CD8-positive, alpha-beta memory T cell (primary cell): ENCODE results near the gene CCDC178. TPM values are rescaled to one million over a fixed set of nuclear protein-coding genes. Genes with fewer than 3 reads are reported as not detected.

Experiments used
- CTCF ChIA-PET: fragments of 350-600 bp; sonication (Branson Sonifier 250); formaldehyde crosslinking; loops from one replicate; lab custom pipeline; 2021; ENCODE audit warnings: antibody characterized with exemption; lab: Charles Lee
- POLR2A ChIA-PET: fragments of 350-600 bp; sonication (Branson Sonifier 250); formaldehyde crosslinking; loops from one replicate; lab custom pipeline; 2021; ENCODE audit warnings: antibody characterized with exemption; lab: Charles Lee
- DNase-seq, 5 donors: peaks; one replicate each; pipeline versions ENCODE4 v3.0.0 to v3.0.0-alpha.2; 2020 to 2022; ENCODE audit warnings: mixed read lengths in 1 of 5
- H3K27ac ChIP-seq: one replicate; pipeline ENCODE4 v1.7.0; 2013; ENCODE audit warnings: low read depth, mild to moderate bottlenecking, low read length, moderate library complexity
- H3K27me3 ChIP-seq: 2 replicates; pipeline ENCODE4 v1.7.0; 2013; ENCODE audit warnings: low read length, mild to moderate bottlenecking; ENCODE audit not compliant: insufficient read depth, poor library complexity, severe bottlenecking
- H3K36me3 ChIP-seq: 2 replicates; pipeline ENCODE4 v1.7.0; 2013; ENCODE audit warnings: mild to moderate bottlenecking, low read length, moderate library complexity; ENCODE audit not compliant: insufficient read depth
- H3K4me1 ChIP-seq: 2 replicates; pipeline ENCODE4 v1.7.0; 2013; ENCODE audit warnings: mild to moderate bottlenecking, low read length, moderate library complexity; ENCODE audit not compliant: insufficient read depth
- H3K4me3 ChIP-seq: 2 replicates; pipeline ENCODE4 v1.7.0; 2013; ENCODE audit warnings: mild to moderate bottlenecking, low read length
- H3K9me3 ChIP-seq: 2 replicates; pipeline ENCODE4 v1.7.0; 2013; ENCODE audit warnings: mild to moderate bottlenecking, low read length
- H3K27ac Mint-ChIP-seq, 8 donors: one replicate each; pipeline ENCODE4 v1.8.0; 2020 to 2021; ENCODE audit warnings: mixed read lengths in 8 of 8, mild to moderate bottlenecking in 6 of 8, inconsistent platforms in 3 of 8, moderate library complexity in 3 of 8
- H3K27me3 Mint-ChIP-seq, 2 donors: one replicate each; pipeline ENCODE4 v1.8.0; 2020 to 2021; ENCODE audit warnings: mixed read lengths in 2 of 2, mild to moderate bottlenecking in 1 of 2, moderate library complexity in 1 of 2
- H3K36me3 Mint-ChIP-seq, 3 donors: one replicate each; pipeline ENCODE4 v1.8.0; 2020 to 2021; ENCODE audit warnings: mixed read lengths in 3 of 3, inconsistent platforms in 1 of 3, mild to moderate bottlenecking in 1 of 3
- H3K4me1 Mint-ChIP-seq, 3 donors: one replicate each; pipeline ENCODE4 v1.8.0; 2020 to 2021; ENCODE audit warnings: mixed read lengths in 3 of 3, inconsistent platforms in 1 of 3, mild to moderate bottlenecking in 1 of 3
- H3K4me3 Mint-ChIP-seq, 7 donors: one replicate each; pipeline ENCODE4 v1.8.0; 2020 to 2021; ENCODE audit warnings: mixed read lengths in 7 of 7, mild to moderate bottlenecking in 6 of 7, moderate library complexity in 4 of 7, inconsistent platforms in 2 of 7
- H3K9me3 Mint-ChIP-seq, 5 donors: one replicate each; pipeline ENCODE4 v1.8.0; 2020 to 2022; ENCODE audit warnings: mixed read lengths in 5 of 5, mild to moderate bottlenecking in 3 of 5, moderate library complexity in 2 of 5, inconsistent platforms in 1 of 5
- polyA plus RNA-seq: library from polyadenylated mRNA; unstranded; fragments of 300-500 nt; fragmentation: Illumina TruSeq; gene quantifications from one replicate; pipeline ENCODE4 v1.2.3, GENCODE V29; 2021
- total RNA-seq, 2 experiments: library from RNA; stranded (reverse); gene quantifications; one replicate each; pipeline ENCODE4 v1.2.3, GENCODE V29; 2021

CCDC178 gene
- total and polyA plus RNA-seq, 3 experiments from 2014 or later: not detected

DNA sequence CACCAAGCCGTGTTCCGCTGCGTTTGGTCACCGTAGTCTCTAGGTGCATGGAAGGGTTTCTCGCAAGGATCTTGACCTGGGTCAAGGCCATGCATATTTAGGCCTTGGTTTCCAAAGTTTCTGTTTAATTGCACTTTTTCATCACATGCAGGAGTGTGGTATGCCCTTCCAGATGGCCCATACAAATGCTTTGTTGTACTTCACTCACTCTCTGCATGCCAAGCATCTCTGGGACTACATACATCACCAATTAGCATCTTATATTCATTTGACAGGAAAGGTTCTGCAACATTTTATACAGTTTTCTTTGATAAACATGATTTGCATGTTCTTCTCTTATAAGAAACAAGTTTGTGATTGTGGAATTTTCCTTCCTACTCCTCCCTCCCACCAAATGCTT lies 534.9 kb downstream of the CCDC178 start:
- POLR2A ChIA-PET: no interaction called here
- Mint-ChIP-seq H3K36me3 (no peaks in the 10 kb centered on the region), H3K9me3 (peaks cover 3 to 11% (median 5%) of the 10 kb centered on the region in 5 donors)

DNA sequence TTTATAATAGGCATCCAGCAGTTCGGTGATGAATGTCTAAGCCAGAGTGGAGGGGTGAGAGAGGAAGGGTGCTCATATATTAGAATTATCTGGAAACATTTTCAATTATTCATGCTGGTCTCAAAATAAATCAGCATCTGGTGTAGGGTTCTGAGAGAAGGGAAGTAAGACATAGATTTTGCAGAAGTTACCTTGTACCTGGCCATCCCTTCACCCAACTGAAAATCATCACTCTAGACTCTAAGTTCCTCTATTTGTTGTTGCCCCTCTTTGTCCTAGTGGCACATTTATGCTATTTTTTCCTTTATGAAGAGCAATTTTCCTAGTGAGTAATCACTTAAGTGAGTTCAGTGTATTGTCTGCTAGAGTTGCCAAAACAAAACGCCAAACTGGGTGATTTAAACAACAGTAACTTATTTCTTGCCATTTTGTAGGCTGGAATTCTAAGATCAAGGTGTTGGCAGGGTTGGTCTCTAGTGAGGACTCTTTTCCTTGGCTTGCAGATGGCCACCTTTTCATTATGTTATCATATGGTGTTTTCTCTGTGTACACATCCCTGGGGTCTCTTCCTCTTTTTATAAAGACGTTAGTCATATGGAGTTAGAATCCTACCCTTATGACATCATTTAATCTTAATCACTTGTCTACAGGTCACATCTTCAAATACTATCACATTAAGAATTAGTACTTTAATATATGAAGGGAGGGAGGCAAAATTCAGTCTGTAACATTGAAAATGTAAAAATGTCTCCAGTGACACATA lies 537.8 kb downstream of the CCDC178 start:
- no peak for DNase-seq
- Mint-ChIP-seq H3K9me3 (peaks cover 8 to 18% (median 9%) of the 10 kb centered on the region in 5 donors), H3K36me3 (no peaks in the 10 kb centered on the region), H3K27ac (no peak overlapping the region), H3K4me3 (no peak overlapping the region), H3K4me1 (no peaks in the 10 kb centered on the region), H3K27me3 (no peaks in the 10 kb centered on the region)
- Histone ChIP-seq H3K27ac (no peak overlapping the region), H3K4me1 (no peaks in the 10 kb centered on the region), H3K4me3 (no peak overlapping the region), H3K36me3 (no peaks in the 10 kb centered on the region), H3K9me3 (peaks cover 3% of the 10 kb centered on the region), H3K27me3 (no peaks in the 10 kb centered on the region)
- POLR2A ChIA-PET: no interaction called here
- CTCF ChIA-PET: no interaction called here

More for the DNA sequence above, 534.9 kb downstream of the CCDC178 start:
- Mint-ChIP-seq H3K4me1 (no peaks in the 10 kb centered on the region), H3K27me3 (no peaks in the 10 kb centered on the region), H3K4me3 (no peak overlapping the region), H3K27ac (no peak overlapping the region)
- DNase-seq: no peak
- Histone ChIP-seq H3K9me3 (peaks cover 6% of the 10 kb centered on the region), H3K27ac (no peak overlapping the region), H3K4me3 (no peak overlapping the region), H3K4me1 (no peaks in the 10 kb centered on the region), H3K27me3 (no peaks in the 10 kb centered on the region), H3K36me3 (no peaks in the 10 kb centered on the region)
- CTCF ChIA-PET: no interaction called here

DNA sequence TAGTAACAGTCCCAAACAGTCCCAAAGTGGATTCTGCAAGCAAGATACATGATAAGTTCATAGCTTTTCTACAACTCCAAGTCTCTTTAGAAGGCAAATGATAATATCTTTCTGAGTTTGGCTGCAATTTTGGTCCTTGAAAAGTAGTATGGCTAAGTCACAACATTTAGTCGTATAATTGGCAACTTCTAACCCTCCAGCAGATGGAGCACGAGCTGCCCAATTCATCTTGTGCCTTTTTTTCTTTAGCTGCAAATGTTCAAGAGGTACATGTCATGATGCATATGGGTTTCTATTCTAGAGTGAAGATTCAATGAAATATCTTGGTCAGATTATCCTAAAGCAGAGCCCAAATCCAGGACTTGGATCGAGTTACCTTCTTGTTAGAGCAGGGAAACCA lies 540.7 kb downstream of the CCDC178 start:
- H3K27me3 ChIP-seq: no peaks in the 10 kb centered on the region
- no peak overlapping the region for H3K27ac ChIP-seq
- H3K9me3 ChIP-seq: no peaks in the 10 kb centered on the region
- Mint-ChIP-seq H3K4me3 (no peak overlapping the region), H3K36me3 (no peaks in the 10 kb centered on the region), H3K27me3 (no peaks in the 10 kb centered on the region), H3K27ac (no peak overlapping the region), H3K9me3 (peaks cover 10 to 16% (median 12%) of the 10 kb centered on the region in 5 donors), H3K4me1 (no peaks in the 10 kb centered on the region)
- ChIA-PET POLR2A (no interaction called here), CTCF (interaction anchor here (1.0 kb wide), 1 partner anchor 20 kb away, joined by 3 read pairs; no protein-coding TSS in a partner anchor)
- H3K4me3 ChIP-seq: no peak overlapping the region
- no peaks in the 10 kb centered on the region for H3K4me1 ChIP-seq
- no peaks in the 10 kb centered on the region for H3K36me3 ChIP-seq
- no peak for DNase-seq

- H3K27me3 Mint-ChIP-seq: no peaks in the 10 kb centered on the region
- ChIA-PET CTCF (no interaction called here), POLR2A (no interaction called here)
- no peak overlapping the region for H3K27ac ChIP-seq
- H3K27me3 ChIP-seq: no peaks in the 10 kb centered on the region
- H3K36me3 Mint-ChIP-seq: no peaks in the 10 kb centered on the region
- H3K4me3 ChIP-seq: no peak overlapping the region
- DNase-seq: no peak
- H3K4me1 ChIP-seq: no peaks in the 10 kb centered on the region
- no peaks in the 10 kb centered on the region for H3K9me3 ChIP-seq
- no peaks in the 10 kb centered on the region for H3K4me1 Mint-ChIP-seq
- no peaks in the 10 kb centered on the region for H3K36me3 ChIP-seq
- H3K27ac Mint-ChIP-seq: no peak overlapping the region
- H3K4me3 Mint-ChIP-seq: no peak overlapping the region
- H3K9me3 Mint-ChIP-seq: peaks cover 10 to 15% (median 11%) of the 10 kb centered on the region in 5 donors
These were observed 543.6 kb downstream of the CCDC178 start for GRCh38 chr18:32896776-32897547.

- CTCF ChIA-PET: no interaction called here
- no peak overlapping the region for H3K4me3 Mint-ChIP-seq
- H3K27me3 ChIP-seq: no peaks in the 10 kb centered on the region
- H3K4me1 ChIP-seq: no peaks in the 10 kb centered on the region
- H3K36me3 ChIP-seq: no peaks in the 10 kb centered on the region
- POLR2A ChIA-PET: no interaction called here
- no peak overlapping the region for H3K4me3 ChIP-seq
- no peaks in the 10 kb centered on the region for H3K9me3 ChIP-seq
- H3K27ac ChIP-seq: no peak overlapping the region
- H3K27ac Mint-ChIP-seq: no peak overlapping the region
- H3K36me3 Mint-ChIP-seq: no peaks in the 10 kb centered on the region
- no peaks in the 10 kb centered on the region for H3K4me1 Mint-ChIP-seq
- H3K27me3 Mint-ChIP-seq: no peaks in the 10 kb centered on the region
- no peak for DNase-seq
- H3K9me3 Mint-ChIP-seq: peaks cover 9 to 17% (median 12%) of the 10 kb centered on the region in 5 donors
These were observed 546.6 kb downstream of the CCDC178 start for GRCh38 chr18:32893915-32894314.

- peaks cover 0 to 10% (median 6%) of the 10 kb centered on the region in 5 donors for H3K9me3 Mint-ChIP-seq
- no peaks in the 10 kb centered on the region for H3K36me3 Mint-ChIP-seq
- H3K27ac ChIP-seq: no peak overlapping the region
- H3K4me1 Mint-ChIP-seq: no peaks in the 10 kb centered on the region
- no peaks in the 10 kb centered on the region for H3K36me3 ChIP-seq
- no peaks in the 10 kb centered on the region for H3K27me3 ChIP-seq
- no peaks in the 10 kb centered on the region for H3K27me3 Mint-ChIP-seq
- DNase-seq: no peak
- H3K4me3 ChIP-seq: no peak overlapping the region
- POLR2A ChIA-PET: no interaction called here
- no peak overlapping the region for H3K4me3 Mint-ChIP-seq
- CTCF ChIA-PET: no interaction called here
- no peak overlapping the region for H3K27ac Mint-ChIP-seq
- H3K9me3 ChIP-seq: no peaks in the 10 kb centered on the region
- H3K4me1 ChIP-seq: no peaks in the 10 kb centered on the region
These were observed 548.7 kb downstream of the CCDC178 start for GRCh38 chr18:32891797-32892196.

GRCh38 chr18:32891130-32891529 lies 549.4 kb downstream of the CCDC178 start:
- H3K4me1 Mint-ChIP-seq: no peaks in the 10 kb centered on the region
- CTCF ChIA-PET: no interaction called here

More at GRCh38 chr18:32891130-32891529, 549.4 kb downstream of the CCDC178 start:
- Mint-ChIP-seq H3K9me3 (peaks cover 0 to 6% (median 0%) of the 10 kb centered on the region in 5 donors), H3K36me3 (no peaks in the 10 kb centered on the region), H3K27me3 (no peaks in the 10 kb centered on the region), H3K4me3 (no peak overlapping the region), H3K27ac (no peak overlapping the region)
- Histone ChIP-seq H3K9me3 (no peaks in the 10 kb centered on the region), H3K4me3 (no peak overlapping the region), H3K36me3 (no peaks in the 10 kb centered on the region), H3K4me1 (no peaks in the 10 kb centered on the region), H3K27ac (no peak overlapping the region), H3K27me3 (no peaks in the 10 kb centered on the region)
- no peak for DNase-seq
- POLR2A ChIA-PET: no interaction called here
